Amniotic stem cell (primary cell): ENCODE results near the gene NCOR1.
"Not testable (repeated sequence)": the region's sequence is repeated elsewhere in the genome, so short reads cannot be mapped to it uniquely, and the experiment has no call there.

Source experiments
- DNase-seq: peaks from one replicate; lab custom pipeline; 2025; lab: John Stamatoyannopoulos, UW

NCOR1 gene

GRCh38 chr17:16145319-16145890, 69.9 kb downstream of the NCOR1 start:
- DNase-seq = not testable (repeated sequence)

- no peak for DNase-seq
These were observed 73.6 kb downstream of the NCOR1 start for GRCh38 chr17:16141685-16142084.

GRCh38 chr17:16140854-16141253, 74.5 kb downstream of the NCOR1 start:
- DNase-seq = no peak

GRCh38 chr17:16135461-16135860, 79.9 kb downstream of the NCOR1 start:
- no peak for DNase-seq

- no peak for DNase-seq
These were observed 83.7 kb downstream of the NCOR1 start for GRCh38 chr17:16131593-16131992.

- DNase-seq = no peak
These were observed 85.7 kb downstream of the NCOR1 start for GRCh38 chr17:16129441-16130205.

- DNase-seq = no peak
These were observed 91.8 kb downstream of the NCOR1 start for GRCh38 chr17:16123531-16123930.

- no peak for DNase-seq
These were observed 92.5 kb downstream of the NCOR1 start for GRCh38 chr17:16122697-16123434.

GRCh38 chr17:16121915-16122314, 93.4 kb downstream of the NCOR1 start:
- no peak for DNase-seq

- DNase-seq = no peak
These were observed 94.4 kb downstream of the NCOR1 start for GRCh38 chr17:16120937-16121336.

- DNase-seq = no peak
These were observed 98.2 kb downstream of the NCOR1 start for GRCh38 chr17:16117149-16117548.

- not testable (repeated sequence) for DNase-seq
These were observed 100.1 kb downstream of the NCOR1 start for GRCh38 chr17:16115077-16115698.

GRCh38 chr17:16108871-16109270, 106.5 kb downstream of the NCOR1 start:
- no peak for DNase-seq

GRCh38 chr17:16108386-16108785, 106.9 kb downstream of the NCOR1 start:
- DNase-seq = no peak

GRCh38 chr17:16107165-16107770, 108.1 kb downstream of the NCOR1 start:
- no peak for DNase-seq

- DNase-seq = no peak
These were observed 109.0 kb downstream of the NCOR1 start for GRCh38 chr17:16106161-16106891.

- DNase-seq = no peak
These were observed 111.1 kb downstream of the NCOR1 start for GRCh38 chr17:16104189-16104588.

- no peak for DNase-seq
These were observed 113.9 kb downstream of the NCOR1 start for GRCh38 chr17:16101440-16101839.

- DNase-seq = no peak
These were observed 114.5 kb downstream of the NCOR1 start for GRCh38 chr17:16100737-16101400.

GRCh38 chr17:16091773-16092172, 123.6 kb downstream of the NCOR1 start:
- no peak for DNase-seq

GRCh38 chr17:16086957-16087356, 128.4 kb downstream of the NCOR1 start:
- DNase-seq = no peak
